Mesenchymal stem cell (in vitro differentiated cells and primary cell): ENCODE results near the gene CLDN3.

Source experiments
- DNase-seq: peaks from one replicate; pipeline ENCODE4 v3.0.0-alpha.2; 2013
- H2AFZ ChIP-seq: one replicate; pipeline ENCODE4 v1.6.1; 2013; ENCODE audit warnings: low read depth, mild to moderate bottlenecking, control low read depth, inconsistent platforms, low read length, moderate library complexity
- H2AK5ac ChIP-seq: 2 replicates; pipeline ENCODE4 v1.6.1; 2013; ENCODE audit warnings: low read length, moderate library complexity, mild to moderate bottlenecking, inconsistent platforms; ENCODE audit not compliant: severe bottlenecking
- H2BK120ac ChIP-seq: one replicate; pipeline ENCODE4 v1.6.1; 2013; ENCODE audit warnings: low read depth, mild to moderate bottlenecking, inconsistent platforms, low read length, moderate library complexity
- H2BK12ac ChIP-seq, 2 experiments: one replicate each; pipeline ENCODE4 v1.6.1; 2013; ENCODE audit warnings: inconsistent platforms in 2 of 2, low read length in 2 of 2, mild to moderate bottlenecking in 2 of 2, moderate library complexity in 2 of 2, control low read depth in 1 of 2
- H2BK15ac ChIP-seq: one replicate; pipeline ENCODE4 v1.6.1; 2013; ENCODE audit warnings: mild to moderate bottlenecking, low read depth, inconsistent platforms; ENCODE audit not compliant: poor library complexity, severe bottlenecking
- H2BK5ac ChIP-seq: 2 replicates; pipeline ENCODE4 v1.6.1; 2013; ENCODE audit warnings: low read depth, mild to moderate bottlenecking, low read length, control low read depth, inconsistent platforms; ENCODE audit not compliant: poor library complexity, severe bottlenecking
- H3K14ac ChIP-seq, 2 experiments: one replicate each; pipeline ENCODE4 v1.6.1; 2013; ENCODE audit warnings: inconsistent platforms in 2 of 2, low read length in 2 of 2, control low read depth in 1 of 2, mild to moderate bottlenecking in 1 of 2, moderate library complexity in 1 of 2
- H3K18ac ChIP-seq, 2 experiments: one replicate each; pipeline ENCODE4 v1.6.1; 2013; ENCODE audit warnings: inconsistent platforms in 2 of 2, low read length in 2 of 2, control low read depth in 1 of 2, low read depth in 1 of 2, mild to moderate bottlenecking in 1 of 2
- H3K23ac ChIP-seq, 2 experiments: one replicate each; pipeline ENCODE4 v1.6.1; 2013; ENCODE audit warnings: inconsistent platforms in 2 of 2, low read length in 2 of 2, mild to moderate bottlenecking in 2 of 2, moderate library complexity in 2 of 2, control low read depth in 1 of 2
- H3K27ac ChIP-seq: 2 replicates; pipeline ENCODE4 v1.5.1; 2013; ENCODE audit warnings: mild to moderate bottlenecking, moderate library complexity, low read length, control low read depth, inconsistent platforms; ENCODE audit not compliant: poor library complexity, severe bottlenecking
- H3K27me3 ChIP-seq, 2 experiments: 2 replicates each; pipeline versions ENCODE4 v1.6.1 to v1.7.0; 2013; ENCODE audit warnings: low read length in 2 of 2, mild to moderate bottlenecking in 2 of 2, moderate library complexity in 2 of 2, control low read depth in 1 of 2, inconsistent platforms in 1 of 2; ENCODE audit not compliant: control insufficient read depth in 1 of 2, insufficient read depth in 1 of 2
- H3K36me3 ChIP-seq, 2 experiments: 2 replicates each; pipeline versions ENCODE4 v1.6.1 to v1.7.0; 2013; ENCODE audit warnings: low read length in 2 of 2, control low read depth in 1 of 2, inconsistent platforms in 1 of 2, low read depth in 1 of 2, mild to moderate bottlenecking in 1 of 2; ENCODE audit not compliant: insufficient read depth in 2 of 2, control insufficient read depth in 1 of 2
- H3K4ac ChIP-seq, 2 experiments: one replicate each; pipeline ENCODE4 v1.6.1; 2013; ENCODE audit warnings: inconsistent platforms in 2 of 2, low read length in 2 of 2, mild to moderate bottlenecking in 2 of 2, moderate library complexity in 2 of 2, control low read depth in 1 of 2, low read depth in 1 of 2
- H3K4me1 ChIP-seq: 2 replicates; pipeline ENCODE4 v1.6.1; 2013; ENCODE audit warnings: low read depth, low read length, control low read depth; ENCODE audit not compliant: control insufficient read depth, insufficient read depth
- H3K4me2 ChIP-seq: 2 replicates; pipeline ENCODE4 v1.6.1; 2013; ENCODE audit warnings: low read length, mild to moderate bottlenecking, inconsistent platforms; ENCODE audit not compliant: poor library complexity, severe bottlenecking
- H3K4me3 ChIP-seq, 2 experiments: 2 replicates each; pipeline versions ENCODE4 v1.5.1 to v1.7.0; 2013; ENCODE audit warnings: low read length in 2 of 2, mild to moderate bottlenecking in 2 of 2, control low read depth in 1 of 2, low read depth in 1 of 2; ENCODE audit not compliant: insufficient read depth in 1 of 2
- H3K79me1 ChIP-seq: replicated peaks from 2 replicates; pipeline ENCODE4 v1.6.1; 2013; ENCODE audit warnings: mild to moderate bottlenecking, control low read depth, low read length, inconsistent platforms; ENCODE audit not compliant: poor library complexity, severe bottlenecking
- H3K9ac ChIP-seq: 2 replicates; pipeline ENCODE4 v1.7.0; 2013; ENCODE audit warnings: mild to moderate bottlenecking, low read length, moderate library complexity
- H3K9me3 ChIP-seq: 2 replicates; pipeline ENCODE4 v1.7.0; 2013; ENCODE audit warnings: mild to moderate bottlenecking, low read length; ENCODE audit not compliant: control insufficient read depth
- H4K8ac ChIP-seq: one replicate; pipeline ENCODE4 v1.6.1; 2013; ENCODE audit warnings: inconsistent platforms, mild to moderate bottlenecking, low read length, moderate library complexity
- H4K91ac ChIP-seq: one replicate; pipeline ENCODE4 v1.6.1; 2013; ENCODE audit warnings: mild to moderate bottlenecking, low read length, inconsistent platforms
- WGBS: methylation state at CpG from one replicate; pipeline ENCODE4 v1.1.7; 2013; ENCODE audit warnings: mixed read lengths; 5-methylcytosine and 5-hydroxymethylcytosine counted together

Gene CLDN3

DNA sequence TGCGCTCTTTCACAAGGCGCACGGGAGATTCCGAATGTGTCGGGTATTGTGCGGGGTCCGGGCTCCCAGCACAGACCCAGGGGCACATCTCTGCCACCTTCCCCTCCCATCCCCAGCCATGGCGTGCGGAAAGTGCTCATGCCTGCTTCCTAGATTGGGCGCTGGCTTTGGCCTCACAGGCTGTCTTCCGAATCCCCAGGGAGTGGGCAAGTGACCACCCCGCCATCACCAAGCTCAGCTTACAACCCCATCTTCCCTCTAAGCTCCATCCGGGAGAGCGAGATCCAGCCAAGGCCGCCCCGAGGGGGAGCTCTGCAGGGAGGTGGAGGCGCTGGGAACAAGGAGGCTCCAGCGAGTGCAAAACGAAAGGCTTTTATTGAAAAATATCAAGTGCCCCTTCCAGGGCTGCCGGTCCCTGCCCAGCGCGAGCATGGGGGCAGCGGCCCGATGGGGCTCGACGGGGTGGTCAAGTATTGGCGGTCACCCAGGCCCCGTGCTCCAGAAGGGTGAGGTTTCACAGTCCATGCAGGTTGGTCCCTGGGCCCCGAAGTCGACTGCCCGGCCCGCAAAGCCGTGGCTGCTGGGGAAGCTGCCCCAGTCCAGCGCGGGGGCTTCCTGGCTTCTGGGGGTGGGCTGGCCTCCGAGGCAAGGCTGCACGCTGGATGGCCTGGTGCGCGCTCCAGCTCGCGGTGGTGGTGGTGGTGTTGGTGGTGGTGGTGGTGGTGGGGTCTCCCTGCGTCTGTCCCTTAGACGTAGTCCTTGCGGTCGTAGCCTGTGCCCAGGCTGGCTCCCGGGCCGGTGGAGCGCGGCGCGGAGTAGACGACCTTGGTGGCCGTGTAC lies 1.2 kb downstream of the CLDN3 start:
- Histone ChIP-seq H3K23ac (no peak overlapping the region), H3K27ac (no peak overlapping the region), H3K4me2 (no peak overlapping the region), H4K8ac (no peak overlapping the region), H2BK5ac (no peak overlapping the region), H2BK12ac (no peak overlapping the region), H3K9me3 (no peaks in the 10 kb centered on the region), H2AK5ac (no peak overlapping the region), H2BK120ac (no peak overlapping the region), H3K79me1 (no peaks in the 10 kb centered on the region), H3K27me3 (peaks cover 32 to 34% of the 10 kb centered on the region in 2 experiments), H3K4ac (no peak overlapping the region), H3K36me3 (peaks cover 0 to 16% of the 10 kb centered on the region in 2 experiments), H3K9ac (no peak overlapping the region), H3K14ac (no peak overlapping the region), H2BK15ac (no peak overlapping the region), H3K4me3 (peak overlapping the region in 1 of 2 experiments; percentile 14), H3K18ac (no peak overlapping the region), H2AFZ (no peak overlapping the region), H4K91ac (no peak overlapping the region), H3K4me1 (peaks cover 13% of the 10 kb centered on the region)
- DNase-seq, result no peak
- 86% methylated on average over 45 of the region's 53 CpGs for WGBS

DNA sequence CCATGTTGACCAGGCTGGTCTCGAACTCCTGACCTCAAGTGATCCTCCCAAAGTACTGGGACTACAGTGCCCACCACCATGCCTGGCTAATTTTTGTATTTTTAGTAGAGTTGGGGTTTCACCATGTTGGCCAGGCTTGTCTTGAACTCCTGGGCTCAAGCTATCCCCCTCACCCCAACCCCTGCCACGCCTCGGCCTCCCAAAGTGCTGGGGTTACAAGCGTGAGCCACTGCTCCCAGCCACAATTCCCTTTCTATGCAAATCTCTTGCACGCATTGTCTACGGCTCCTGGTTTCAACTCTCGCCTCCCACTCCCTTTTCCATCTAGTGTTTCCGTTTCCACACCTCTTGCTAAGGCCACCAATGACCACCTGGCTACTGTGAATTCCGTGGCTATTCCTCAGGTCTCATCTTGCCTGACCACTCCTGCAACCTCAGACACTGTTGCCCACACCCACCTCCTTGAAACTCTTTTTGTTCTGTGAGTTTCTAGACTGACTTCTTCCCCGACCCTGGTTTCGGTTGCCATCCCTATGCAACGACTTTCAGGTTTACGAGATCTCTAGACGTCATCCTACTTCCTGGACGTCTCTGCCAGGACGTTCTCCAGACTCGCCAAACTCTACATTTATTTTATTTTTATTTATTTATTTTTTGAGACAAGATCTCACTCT lies 3.4 kb downstream of the CLDN3 start:
- DNase-seq, result no peak
- H4K8ac ChIP-seq, result no peak overlapping the region
- peaks cover 0 to 16% of the 10 kb centered on the region in 2 experiments for H3K36me3 ChIP-seq
- no peak overlapping the region for H4K91ac ChIP-seq
- no peak overlapping the region for H3K18ac ChIP-seq
- peaks cover 21% of the 10 kb centered on the region for H3K4me1 ChIP-seq
- peaks cover 32 to 34% of the 10 kb centered on the region in 2 experiments for H3K27me3 ChIP-seq
- no peak overlapping the region for H3K4me2 ChIP-seq
- no peak overlapping the region for H2BK15ac ChIP-seq
- H3K14ac ChIP-seq, result no peak overlapping the region
- H3K79me1 ChIP-seq, result no peaks in the 10 kb centered on the region
- no peak overlapping the region for H3K23ac ChIP-seq
- no peaks in the 10 kb centered on the region for H3K9me3 ChIP-seq
- H3K27ac ChIP-seq, result no peak overlapping the region
- H2BK12ac ChIP-seq, result no peak overlapping the region
- H2BK120ac ChIP-seq, result no peak overlapping the region
- H3K4ac ChIP-seq, result no peak overlapping the region
- no peak overlapping the region for H3K9ac ChIP-seq
- 87% methylated on average over 13 of the region's 17 CpGs for WGBS
- no peak overlapping the region for H3K4me3 ChIP-seq
- no peak overlapping the region for H2AK5ac ChIP-seq
- H2BK5ac ChIP-seq, result no peak overlapping the region
- no peak overlapping the region for H2AFZ ChIP-seq

DNA sequence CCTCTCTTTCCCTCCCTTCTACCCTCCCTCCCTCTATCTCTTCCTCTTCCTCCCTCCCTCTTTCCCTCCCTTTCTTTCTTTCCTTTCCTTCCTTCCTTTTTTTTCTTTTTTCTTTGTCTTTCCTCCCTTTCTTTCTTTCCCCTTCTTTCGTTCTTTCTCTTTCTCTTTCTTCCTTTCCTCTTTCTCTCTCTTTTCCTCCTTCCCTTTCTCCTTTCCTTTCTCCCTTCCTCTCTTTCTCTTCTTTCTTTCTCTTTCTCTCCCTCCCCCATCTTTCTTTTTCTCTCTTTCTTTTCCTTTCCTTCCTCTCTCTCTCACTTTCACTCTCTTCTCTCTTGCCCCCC lies 7.4 kb downstream of the CLDN3 start:
- no peak overlapping the region for H3K18ac ChIP-seq
- no peaks in the 10 kb centered on the region for H3K36me3 ChIP-seq
- no peak overlapping the region for H3K4me3 ChIP-seq
- H3K4me2 ChIP-seq, result no peak overlapping the region
- peaks cover 2% of the 10 kb centered on the region for H3K79me1 ChIP-seq
- peaks cover under 1 to 4% of the 10 kb centered on the region in 2 experiments for H3K27me3 ChIP-seq
- H3K4ac ChIP-seq, result no peak overlapping the region
- no peak overlapping the region for H2BK5ac ChIP-seq
- H3K9me3 ChIP-seq, result no peaks in the 10 kb centered on the region
- H2BK120ac ChIP-seq, result no peak overlapping the region
- H3K9ac ChIP-seq, result no peak overlapping the region
- no peak overlapping the region for H2BK12ac ChIP-seq
- WGBS, result 71% methylated on average over 1 of the region's 1 CpG
- no peak overlapping the region for H4K8ac ChIP-seq
- H4K91ac ChIP-seq, result no peak overlapping the region
- H2AK5ac ChIP-seq, result no peak overlapping the region
- DNase-seq, result no peak
- no peak overlapping the region for H3K14ac ChIP-seq
- H2AFZ ChIP-seq, result no peak overlapping the region
- no peak overlapping the region for H2BK15ac ChIP-seq
- no peak overlapping the region for H3K23ac ChIP-seq
- no peak overlapping the region for H3K27ac ChIP-seq
- H3K4me1 ChIP-seq, result peaks cover 11% of the 10 kb centered on the region

DNA sequence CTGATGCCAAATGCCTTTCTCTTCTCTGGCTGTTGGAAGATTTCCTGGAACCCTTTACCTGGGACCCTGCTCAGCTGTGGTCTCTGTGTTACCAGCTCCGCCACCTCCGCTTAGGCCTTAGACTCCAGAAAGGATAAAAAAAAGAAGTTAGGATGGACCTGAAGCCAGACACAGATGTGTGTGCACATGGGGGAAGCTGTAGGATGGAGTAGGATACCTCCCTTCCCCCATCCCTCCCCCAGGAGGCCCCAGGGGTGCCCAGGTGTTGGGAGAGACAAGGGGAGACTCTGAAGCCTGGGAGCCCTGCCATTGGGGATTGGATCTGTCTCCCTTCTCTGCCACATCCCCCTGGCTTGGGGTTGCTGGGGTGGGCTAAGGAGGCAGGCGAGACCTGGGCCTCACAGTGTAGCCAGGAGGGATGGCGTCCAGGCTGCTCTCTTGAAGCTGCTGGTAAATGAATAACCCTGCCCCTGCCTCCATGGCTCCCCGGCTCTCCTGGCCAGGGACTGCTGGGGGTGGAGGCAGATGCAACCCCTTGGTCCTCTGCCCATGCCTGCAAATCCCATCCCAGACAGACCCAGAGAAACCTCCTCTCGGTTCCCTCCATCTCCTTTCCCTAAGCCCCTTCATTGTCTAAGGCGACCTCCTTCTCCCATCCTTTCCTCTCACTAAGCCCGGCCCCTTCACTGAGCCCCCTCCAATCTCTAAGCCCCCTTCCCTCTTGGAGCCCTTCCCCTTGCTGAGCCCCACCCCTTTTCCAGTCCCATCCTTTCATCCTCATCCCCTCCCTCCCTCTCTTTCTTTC lies 8.0 kb downstream of the CLDN3 start:
- Histone ChIP-seq H3K27ac (no peak overlapping the region), H2AFZ (no peak overlapping the region), H3K4me1 (peaks cover 11% of the 10 kb centered on the region), H2BK12ac (no peak overlapping the region), H3K23ac (no peak overlapping the region), H3K27me3 (peaks cover 0 to 4% of the 10 kb centered on the region in 2 experiments), H3K79me1 (peaks cover 4% of the 10 kb centered on the region), H4K8ac (no peak overlapping the region), H2BK5ac (no peak overlapping the region), H3K36me3 (no peaks in the 10 kb centered on the region), H3K4me2 (no peak overlapping the region), H2BK120ac (no peak overlapping the region), H3K4me3 (no peak overlapping the region), H3K4ac (no peak overlapping the region), H3K9me3 (no peaks in the 10 kb centered on the region), H2BK15ac (no peak overlapping the region), H3K9ac (no peak overlapping the region), H4K91ac (no peak overlapping the region), H2AK5ac (no peak overlapping the region), H3K18ac (no peak overlapping the region), H3K14ac (no peak overlapping the region)
- no peak for DNase-seq
- WGBS, result 70% methylated on average over 6 of the region's 8 CpGs
